Activated T-cell treated with anti-CD3 and anti-CD28 coated beads for 1 hour (primary cell): Measurements from ENCODE around the gene PRC1.

Experiments used
- DNase-seq: peaks from one replicate; pipeline ENCODE4 v3.0.0-alpha.2; 2020; ENCODE audit warnings: low read depth

The PRC1 gene

DNA sequence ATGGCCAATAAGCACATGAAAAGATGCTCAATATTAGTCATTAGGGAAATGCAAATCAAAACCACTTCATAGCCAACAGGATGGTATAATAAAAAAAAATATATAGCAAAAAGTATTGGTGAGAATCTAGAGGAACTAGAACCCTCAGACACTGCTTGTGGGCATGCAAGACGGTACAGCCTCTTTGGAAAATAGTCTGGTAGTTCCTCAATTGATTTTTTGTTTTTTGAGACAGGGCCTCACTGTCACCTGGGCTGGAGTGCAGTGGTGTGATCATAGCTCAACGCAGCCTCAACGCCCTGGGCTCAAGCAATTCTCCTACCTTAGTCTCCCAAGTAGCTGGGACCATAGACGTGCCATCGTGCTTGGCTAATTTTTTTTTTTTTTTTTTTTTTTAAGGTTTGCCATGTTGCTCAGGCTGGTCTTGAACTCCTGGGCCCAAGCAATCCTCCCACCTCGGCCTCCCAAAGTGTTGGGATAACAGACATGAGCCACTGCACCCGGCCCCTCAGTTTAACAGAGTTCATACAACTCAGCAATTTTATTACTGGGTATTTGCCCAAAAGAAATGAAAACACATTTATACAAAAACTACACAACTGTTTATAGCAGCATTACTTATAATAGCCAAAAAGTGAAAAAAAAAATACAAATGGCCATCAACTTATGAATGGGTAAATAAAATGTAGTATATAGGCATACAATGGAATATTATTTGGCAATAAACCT, 5.1 kb downstream of the PRC1 start:
- DNase-seq, result no peak

DNA sequence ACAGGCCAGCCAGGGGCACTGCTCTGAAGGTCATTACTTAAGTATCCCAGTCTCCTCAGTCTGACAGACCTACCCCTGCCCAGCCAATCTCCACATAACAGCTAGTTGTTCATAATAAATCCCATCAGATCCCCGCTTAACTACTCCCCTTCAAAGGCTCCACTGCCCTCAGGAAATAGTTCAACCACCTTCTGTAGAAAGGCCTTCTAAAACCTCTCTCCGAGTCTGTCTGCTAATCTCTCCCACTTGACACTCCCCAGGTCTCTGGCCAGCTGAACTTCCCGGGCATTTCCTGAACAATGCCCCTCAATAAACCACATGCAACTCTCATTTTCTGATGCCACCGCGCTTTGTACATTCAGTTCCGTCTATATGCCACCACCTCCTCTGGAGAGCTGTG, 6.0 kb downstream of the PRC1 start:
- DNase-seq, result no peak

DNA sequence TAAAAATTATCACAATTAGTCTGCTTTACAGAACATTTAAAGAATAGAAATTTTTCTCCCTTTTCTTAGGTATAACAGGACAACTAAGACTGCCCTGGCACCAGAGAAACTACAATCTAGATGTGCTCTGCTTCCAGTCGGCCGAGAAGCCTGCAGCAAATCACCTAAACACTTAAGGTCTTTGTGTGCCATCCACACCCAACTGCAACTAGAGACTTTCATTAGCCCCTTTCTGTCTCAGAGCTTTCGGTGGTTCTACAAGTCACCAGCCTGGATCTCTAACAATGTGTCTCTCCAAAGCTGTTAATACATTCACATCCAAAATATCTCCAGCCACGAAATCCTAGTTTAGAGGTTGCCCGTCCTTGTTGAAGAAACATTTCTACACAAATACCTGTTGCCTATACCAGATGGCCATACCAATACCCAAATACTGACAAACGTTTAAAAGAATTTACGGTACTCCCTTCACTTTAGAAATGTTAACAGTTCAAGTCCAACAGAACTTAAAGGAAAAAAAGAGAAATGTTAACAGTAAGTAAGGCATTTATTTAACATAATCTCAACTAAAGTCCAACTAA, 6.7 kb downstream of the PRC1 start:
- no peak for DNase-seq

DNA sequence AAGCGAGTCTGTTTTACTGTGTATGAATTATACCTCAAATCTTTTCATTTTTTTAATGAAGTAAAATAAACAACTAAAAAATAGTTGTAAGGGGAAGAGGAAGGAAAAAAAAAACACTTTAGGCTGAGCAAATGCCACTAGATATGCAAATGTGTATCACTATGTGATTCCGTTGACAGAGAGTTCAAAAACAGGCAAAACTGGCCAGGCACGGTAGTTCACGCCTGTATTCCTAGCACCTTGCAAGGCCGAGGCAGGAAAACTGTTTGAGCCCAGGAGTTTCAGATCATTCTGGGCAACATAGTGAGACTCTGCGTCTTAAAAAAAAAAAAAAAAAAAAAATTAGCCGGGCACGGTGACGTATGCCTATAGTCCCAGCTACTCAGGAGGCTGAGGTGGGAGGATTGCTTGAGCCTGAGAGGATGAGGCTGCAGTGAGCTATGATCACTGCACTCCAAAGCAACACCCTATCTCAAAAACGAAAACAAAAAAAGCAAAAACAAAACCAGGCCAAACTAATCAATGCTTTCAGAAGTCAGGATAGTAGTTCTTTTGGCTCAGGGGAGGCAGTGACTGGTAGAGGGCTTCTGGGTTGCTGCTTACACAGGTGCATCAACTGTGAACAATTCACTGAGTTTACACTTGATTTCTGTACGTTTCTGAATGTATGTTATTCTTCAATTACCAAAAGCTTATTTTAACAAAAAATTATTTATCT, 7.4 kb downstream of the PRC1 start:
- DNase-seq, result no peak

DNA sequence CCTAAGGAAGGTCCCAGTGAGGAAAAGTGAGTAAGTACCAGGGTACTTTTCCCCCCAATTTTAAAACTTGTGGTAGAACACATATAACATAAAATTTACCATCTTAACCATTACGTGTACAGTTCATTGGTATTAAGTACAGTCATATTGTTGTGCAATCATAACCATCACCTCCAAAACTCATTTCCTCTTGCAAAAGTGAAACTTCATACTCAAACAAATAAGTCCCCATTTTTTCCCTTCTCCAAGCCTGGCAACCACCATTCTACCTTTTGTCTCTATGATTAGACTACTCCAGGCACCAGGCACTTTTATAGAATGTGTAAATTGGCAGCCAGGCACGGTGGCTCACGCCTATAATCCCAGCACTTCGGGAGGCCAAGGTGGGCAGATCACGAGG, 12.2 kb downstream of the PRC1 start:
- no peak for DNase-seq

DNA sequence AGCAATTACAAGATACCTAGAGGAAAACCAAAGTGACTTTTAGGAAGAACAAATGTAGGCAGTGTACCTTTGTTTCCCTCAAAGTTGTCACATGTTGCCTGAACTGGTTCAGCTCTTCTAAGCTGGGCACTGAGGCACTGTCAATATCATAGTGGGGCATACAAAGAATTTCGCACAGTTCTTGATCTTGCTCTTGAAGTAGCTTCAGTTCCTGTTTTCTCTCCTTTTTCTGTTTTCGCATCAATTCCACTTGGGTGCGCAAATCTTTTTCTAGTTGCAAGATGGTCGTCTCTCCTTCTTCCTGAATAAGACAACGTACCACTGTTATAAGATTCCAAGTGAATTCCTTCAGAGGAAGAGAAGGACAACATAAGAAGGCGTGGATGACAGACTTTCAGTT, 12.7 kb downstream of the PRC1 start:
- DNase-seq, result no peak

DNA sequence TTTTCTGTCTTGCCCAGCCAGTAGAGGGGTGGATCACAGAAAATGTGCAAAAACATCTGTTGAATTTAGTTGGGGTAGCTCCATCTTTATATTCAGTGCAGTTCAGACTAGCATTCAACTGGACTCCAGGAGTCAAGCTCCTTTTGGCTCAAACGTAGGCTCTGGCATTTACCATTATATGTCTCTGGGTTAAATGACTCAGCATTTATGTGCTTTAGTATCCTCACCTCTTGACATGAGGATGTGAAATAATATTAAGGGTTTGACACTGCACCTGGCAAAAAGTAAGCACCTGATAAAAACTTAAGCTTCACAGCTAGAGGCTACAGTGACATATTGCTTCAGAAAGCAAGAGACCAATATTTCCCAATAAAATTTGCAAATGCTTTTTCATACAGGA, 14.8 kb downstream of the PRC1 start:
- DNase-seq, result no peak

DNA sequence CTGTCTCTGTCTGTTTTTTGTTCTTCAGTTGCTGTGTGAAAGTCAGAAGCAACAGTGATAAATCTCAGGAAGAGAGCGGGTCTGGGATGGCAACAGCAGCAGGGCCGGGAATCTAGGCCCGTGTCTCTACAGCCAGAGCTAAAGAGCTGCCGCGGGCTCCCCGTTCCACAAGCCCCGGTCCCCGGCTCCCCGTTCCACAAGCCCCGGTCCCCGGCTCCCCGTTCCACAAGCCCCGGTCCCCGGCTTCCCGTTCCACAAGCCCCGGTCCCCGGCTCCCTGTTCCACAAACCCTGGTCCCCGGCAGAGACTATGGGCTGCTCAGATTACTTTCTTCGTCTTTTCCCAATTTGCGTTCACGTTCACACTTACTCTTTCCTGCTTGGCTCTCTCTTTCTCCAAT, 20.1 kb downstream of the PRC1 start:
- no peak for DNase-seq

DNA sequence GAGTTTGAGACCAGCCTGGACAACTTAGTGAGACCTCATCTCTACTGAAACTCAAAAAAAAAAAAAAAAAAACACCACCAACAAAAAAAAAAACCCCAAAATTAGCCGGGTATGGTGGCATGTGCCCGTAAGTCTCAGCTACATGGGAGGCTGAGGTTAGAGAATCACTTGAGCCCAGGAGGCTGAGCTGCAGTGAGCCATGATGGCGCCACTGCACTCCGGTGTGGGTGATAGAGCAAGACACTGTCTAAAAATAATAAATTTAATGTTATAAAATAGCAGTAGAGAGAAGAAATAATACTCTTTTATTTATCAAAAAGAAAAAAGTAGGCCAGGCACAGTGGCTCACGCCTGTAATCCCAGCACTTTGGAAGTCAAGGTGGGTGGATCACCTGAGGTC, 22.2 kb downstream of the PRC1 start:
- no peak for DNase-seq

DNA sequence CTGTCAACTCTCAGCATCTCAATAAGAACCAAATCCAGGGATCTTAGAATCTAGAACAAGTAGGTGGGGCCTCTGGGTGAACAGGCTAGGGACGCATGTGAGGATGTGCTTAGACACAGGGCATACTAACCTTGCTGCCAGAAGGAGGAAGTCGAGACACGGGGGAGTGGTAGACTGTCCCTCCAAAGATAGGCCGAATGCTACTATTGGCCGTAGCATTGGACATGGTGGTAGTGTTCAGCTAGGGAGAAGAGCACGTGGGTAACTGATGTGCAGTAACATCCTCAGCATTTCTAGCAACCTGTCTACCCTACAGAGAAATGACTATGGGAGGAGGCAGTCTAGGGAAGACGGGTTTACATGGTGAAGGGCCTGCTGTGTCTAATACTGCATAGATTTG, 24.1 kb downstream of the PRC1 start:
- no peak for DNase-seq

DNA sequence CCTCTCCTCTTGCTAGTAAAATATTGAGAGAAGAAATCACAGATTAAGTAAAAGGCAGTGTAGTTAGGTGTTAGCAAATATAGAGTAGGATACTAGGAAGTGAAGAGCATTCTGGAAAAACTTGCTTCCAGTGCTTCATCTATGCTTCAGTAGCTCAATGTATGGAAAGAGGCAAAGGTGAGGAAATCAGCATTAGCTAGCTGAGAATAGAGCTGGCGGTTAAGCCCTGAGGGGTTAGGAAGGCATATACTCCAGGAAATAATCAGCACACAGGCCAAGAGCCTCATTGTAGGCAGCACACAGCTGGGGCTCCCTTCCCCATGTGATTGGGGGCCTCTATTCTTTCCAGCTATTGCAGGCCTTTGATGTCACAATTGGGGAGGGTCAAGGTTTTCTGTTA, 25.9 kb downstream of the PRC1 start:
- no peak for DNase-seq

DNA sequence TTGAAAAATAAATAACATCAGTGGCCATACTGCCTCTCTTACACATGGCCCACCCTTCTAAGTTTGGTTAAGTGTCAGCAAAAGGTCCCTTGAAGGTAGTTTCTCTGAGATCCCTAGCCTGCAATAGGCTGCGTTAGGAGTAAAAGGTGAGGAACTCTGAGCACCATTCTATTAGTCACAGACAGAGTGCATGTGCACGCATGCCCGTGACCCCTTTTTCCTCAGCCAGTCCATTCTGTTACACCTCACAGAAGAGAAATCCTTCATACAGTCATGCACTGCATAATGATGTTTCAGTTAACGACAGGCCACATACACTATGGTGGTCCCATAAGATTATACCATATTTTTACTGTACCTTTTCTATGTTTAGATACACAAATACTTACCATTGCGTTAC, 27.1 kb downstream of the PRC1 start:
- no peak for DNase-seq

DNA sequence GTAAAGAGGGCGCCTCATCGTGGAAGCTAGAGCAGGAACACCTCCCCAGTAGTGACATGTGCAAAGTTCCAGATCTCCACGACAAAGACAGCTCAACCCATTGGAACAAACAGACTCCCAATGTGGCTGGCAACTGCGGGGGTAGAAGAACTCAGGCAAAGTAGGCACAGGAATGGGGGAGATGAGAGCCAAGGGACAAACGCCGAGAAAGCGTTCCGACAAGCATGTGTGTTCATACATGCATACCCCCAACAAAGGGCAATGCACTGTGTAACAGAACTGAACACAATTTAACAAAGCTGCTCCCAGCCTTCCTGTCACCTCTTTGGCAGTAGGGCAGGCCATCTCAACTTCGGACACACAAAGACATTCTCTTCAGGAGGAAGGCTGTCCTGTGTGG, 28.1 kb downstream of the PRC1 start:
- no peak for DNase-seq

DNA sequence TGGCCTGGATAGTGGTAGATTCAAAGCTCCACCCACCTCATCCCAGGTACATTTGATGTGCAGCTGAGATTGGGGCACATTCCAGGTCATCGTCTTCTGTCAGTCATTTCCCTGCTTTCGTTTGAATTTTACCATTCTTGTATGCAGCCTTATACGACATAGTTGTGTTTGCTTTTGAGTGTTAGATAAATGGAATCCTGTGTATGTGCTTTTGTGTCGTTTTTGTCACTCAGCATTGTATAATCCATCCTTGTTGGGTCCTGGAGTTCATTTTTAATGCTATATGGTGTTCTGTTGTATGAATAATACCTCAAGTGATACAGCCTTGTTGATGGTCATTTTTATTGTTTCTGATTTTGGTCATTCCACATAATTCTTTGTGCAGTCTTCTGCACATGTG, 32.3 kb downstream of the PRC1 start:
- DNase-seq, result no peak

DNA sequence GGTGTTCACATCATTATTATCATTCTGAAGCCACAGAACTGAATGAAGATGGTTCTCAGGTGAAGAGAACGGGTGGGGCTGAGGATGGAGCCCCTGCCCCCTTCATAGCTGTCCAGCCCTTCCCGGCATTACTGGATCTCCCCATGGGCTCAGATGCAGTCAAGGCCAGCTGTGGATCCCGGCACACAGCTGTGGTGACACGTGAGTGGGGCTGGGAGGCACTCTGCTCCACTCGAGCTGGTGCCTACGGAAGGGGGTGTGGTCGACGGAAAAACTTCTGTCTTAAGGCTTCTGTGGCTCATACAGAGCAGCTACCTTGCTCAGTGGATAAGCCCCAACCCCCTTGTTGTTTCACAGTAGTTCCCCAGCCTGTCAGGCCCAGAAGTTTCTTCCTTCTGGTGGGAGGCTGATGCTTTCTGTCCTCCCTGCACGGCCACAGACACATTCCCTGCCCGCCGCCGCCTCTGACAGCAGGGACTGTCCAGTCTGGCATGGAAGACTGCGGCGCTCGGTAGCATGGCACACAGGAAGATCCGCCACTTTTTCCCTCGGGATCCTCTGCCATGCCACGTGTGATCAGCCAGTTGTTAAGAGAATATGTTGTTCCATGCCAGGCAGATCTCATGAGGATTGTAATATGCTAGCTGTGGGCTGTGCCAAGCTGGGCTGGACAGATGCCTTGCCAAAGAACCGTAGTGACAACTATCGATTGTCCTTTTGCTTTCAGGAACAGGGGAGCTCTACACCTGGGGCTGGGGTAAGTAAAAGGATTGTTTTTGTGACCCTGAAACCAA, 33.8 kb downstream of the PRC1 start:
- no peak for DNase-seq

DNA sequence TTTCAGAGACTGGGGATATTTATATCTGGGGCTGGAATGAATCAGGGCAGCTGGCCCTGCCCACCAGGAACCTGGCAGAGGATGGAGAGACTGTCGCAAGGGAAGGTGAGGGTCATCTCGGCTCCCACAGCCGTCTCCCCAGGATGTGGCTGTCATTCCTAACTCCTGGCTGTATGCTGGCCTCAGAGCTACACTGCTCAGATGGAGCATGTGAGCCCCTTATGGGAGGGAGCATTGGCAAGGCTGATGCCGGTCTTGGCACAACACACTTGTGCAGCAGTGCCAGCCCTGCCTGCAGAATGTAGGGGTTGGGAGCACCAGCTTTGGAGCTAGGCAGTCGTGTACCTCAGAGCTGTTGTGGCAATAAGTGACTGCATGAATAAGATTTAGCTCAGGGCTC, 34.4 kb downstream of the PRC1 start:
- DNase-seq, result no peak

DNA sequence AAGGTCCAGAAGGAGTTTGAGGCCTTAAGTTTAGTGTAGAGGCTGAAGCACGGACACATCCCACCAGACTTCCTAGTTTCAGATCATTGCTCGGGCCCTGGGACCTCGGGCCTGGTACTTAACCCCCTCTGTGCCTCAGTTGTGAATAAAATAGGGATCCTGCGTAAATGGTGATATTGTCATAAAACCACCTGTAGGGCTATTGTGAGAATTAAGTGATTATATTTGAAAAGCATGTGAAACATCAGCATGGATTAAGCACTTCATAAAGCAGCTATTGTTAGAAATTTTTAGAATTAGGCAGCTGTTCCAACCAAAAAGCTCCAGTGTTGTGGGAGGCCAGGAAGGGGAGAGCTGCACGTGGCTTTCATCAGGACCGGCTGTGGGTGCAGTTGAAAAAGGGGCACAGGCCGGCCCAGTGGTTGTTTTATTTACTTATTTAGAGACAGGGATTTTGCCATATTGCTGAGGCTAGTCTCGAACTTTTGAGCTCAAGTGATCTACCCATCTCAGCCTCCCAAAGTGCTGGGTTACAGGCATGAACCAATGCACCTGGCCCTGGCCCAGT, 35.2 kb downstream of the PRC1 start:
- DNase-seq, result no peak

DNA sequence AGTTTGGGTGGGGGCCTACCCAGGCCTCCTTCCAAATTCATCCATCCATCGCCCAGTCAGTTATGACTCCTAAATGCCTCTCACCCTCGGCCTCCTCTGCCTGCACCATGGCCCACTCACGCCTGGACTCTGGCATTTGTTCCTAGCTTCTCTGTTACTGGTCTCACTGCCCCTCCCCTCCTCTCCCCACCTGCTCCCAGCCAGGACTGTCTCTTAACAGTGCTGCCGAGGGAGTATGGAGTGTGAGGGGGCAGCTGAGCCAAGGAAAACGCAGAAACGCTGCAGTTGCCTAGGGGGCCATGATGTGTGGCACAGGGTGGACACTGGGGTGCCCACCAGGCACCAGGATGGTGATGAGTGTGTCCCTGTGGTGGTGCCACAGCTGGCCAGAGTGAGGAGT, 36.5 kb downstream of the PRC1 start:
- no peak for DNase-seq

DNA sequence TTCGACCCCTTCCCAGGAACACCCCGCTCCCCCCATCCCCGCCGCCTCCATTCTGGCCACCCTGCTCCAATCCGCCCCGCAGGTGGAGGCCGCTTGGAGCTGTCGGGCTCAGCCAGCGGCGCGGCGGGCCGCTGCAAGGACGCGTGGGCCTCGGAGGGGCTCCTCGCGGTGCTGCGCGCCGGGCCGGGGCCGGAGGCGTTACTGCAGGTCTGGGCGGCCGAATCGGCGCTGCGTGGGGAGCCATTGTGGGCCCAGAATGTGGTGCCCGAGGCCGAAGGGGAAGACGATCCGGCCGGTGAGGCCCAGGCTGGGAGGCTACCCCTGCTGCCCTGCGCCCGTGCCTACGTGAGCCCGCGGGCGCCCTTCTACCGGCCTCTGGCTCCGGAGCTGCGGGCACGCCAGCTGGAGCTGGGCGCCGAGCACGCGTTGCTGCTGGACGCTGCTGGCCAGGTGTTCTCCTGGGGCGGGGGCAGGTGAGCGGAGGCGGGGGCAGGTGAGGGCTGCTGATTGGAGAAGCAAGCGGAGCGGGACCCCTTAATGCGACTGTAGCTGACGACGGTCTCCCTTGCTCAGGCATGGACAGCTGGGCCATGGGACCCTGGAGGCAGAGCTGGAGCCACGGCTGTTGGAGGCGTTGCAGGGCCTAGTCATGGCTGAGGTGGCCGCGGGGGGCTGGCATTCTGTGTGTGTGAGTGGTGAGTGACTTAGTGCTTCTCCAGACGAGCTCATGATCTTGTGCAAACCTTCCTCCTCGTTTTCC, 37.1 kb downstream of the PRC1 start:
- DNase-seq, result no peak

DNA sequence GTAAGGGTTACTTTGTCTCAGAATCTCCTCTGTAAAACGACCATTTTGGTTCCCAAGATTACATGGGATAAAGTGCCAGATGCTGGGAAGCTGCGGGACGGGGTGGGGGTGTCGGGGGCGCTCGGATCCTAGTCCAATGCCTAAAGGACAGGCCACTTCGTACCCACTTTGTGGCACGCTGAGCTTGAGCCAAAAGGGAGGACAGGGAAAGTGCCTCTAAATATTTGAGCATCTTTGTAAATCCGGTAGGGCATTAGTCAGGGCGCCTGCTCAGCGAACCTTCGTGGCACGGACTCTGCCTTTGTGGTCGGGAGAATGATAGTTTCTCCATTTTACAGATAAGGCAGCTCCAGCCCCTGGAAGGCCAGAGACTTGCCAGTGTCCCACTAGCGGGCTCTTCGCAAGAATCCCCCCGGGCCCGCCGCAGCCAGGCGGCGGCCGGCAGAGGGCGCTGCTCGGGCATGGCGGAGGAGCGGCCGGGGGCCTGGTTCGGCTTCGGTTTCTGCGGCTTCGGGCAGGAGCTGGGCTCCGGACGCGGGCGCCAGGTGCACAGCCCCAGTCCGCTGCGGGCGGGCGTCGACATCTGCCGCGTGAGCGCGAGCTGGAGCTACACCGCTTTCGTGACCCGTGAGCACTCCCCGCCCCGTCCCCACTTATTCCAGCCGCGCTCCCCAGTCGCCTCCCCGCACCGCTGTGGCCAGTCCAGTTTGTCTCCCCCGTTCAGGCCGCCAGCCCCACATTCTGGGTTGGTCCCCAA, 37.9 kb downstream of the PRC1 start:
- peak; percentile 54 for DNase-seq
